Measurements from ENCODE around the gene RGS3.

- TF ChIP-seq CTCF (tag by site-specific recombination; IDR thresholded peaks at IDR 0.05) (no peak), ZBTB8A (tag by site-specific recombination; IDR thresholded peaks at IDR 0.05) (no peak), HOXC10 (CRISPR knock-in tag; IDR thresholded peaks at IDR 0.05) (no peak), ZNF184 (tag by site-specific recombination; IDR thresholded peaks at IDR 0.05) (no peak), PRDM4 (tag by site-specific recombination; IDR thresholded peaks at IDR 0.05) (no peak), REST (tag by site-specific recombination; IDR thresholded peaks at IDR 0.05) (no peak)
Measured at GRCh38 chr9:113449376-113449775, 14.2 kb upstream of the RGS3 start.

Data from HEK293 (cell line).